K562 (cell line): ENCODE results near the gene C4orf36. TPM values are rescaled to one million over a fixed set of nuclear protein-coding genes. Genes with fewer than 3 reads are reported as not detected.

Source experiments
- ARID4B ChIP-seq: sonication (generic); formaldehyde crosslinking; IDR thresholded peaks from 2 replicates; pipeline ENCODE4 v1.8.0; 2022; ENCODE audit warnings: mild to moderate bottlenecking, missing genetic modification reagents
- CHD2 ChIP-seq: IDR thresholded peaks from 2 replicates; pipeline ENCODE4 v1.6.1; 2011; ENCODE audit warnings: low read depth, low read length
- CREM ChIP-seq: IDR thresholded peaks from 2 replicates; pipeline ENCODE4 v1.6.1; 2014; ENCODE audit warnings: antibody characterized with exemption, low read depth
- GMEB1 ChIP-seq: fragments of 250-450 bp; sonication (Bioruptor Pico); IDR thresholded peaks from 2 replicates; pipeline ENCODE4 v1.4.0; 2020; ENCODE audit warnings: mild to moderate bottlenecking
- HDAC1 ChIP-seq, 2 experiments: fragments of 450-650 bp; IDR thresholded peaks; 2 replicates each; pipeline ENCODE4 v1.6.1; 2016 to 2017; ENCODE audit warnings: inconsistent platforms in 1 of 2, mild to moderate bottlenecking in 1 of 2, moderate library complexity in 1 of 2
- HOMEZ ChIP-seq: fragments of 250-450 bp; sonication (Bioruptor Pico); IDR thresholded peaks from 2 replicates; pipeline ENCODE4 v1.4.0; 2020; ENCODE audit warnings: mild to moderate bottlenecking, moderate library complexity
- MECOM ChIP-seq: fragments of 250-450 bp; sonication (Bioruptor Pico); IDR thresholded peaks from 2 replicates; pipeline ENCODE4 v1.8.0; 2022; ENCODE audit warnings: inconsistent platforms
- PCBP1 ChIP-seq: fragments of 200-400 bp; formaldehyde crosslinking; IDR thresholded peaks from 2 replicates; pipeline ENCODE4 v1.6.1; 2018; ENCODE audit warnings: mild to moderate bottlenecking, low read depth, low read length; ENCODE audit not compliant: poor library complexity, severe bottlenecking
- POLR2A ChIP-seq: fragments of 450-650 bp; conservative IDR thresholded peaks from 2 replicates; pipeline ENCODE4 v1.6.1; 2016
- PRPF4 ChIP-seq: fragments of 200-400 bp; formaldehyde crosslinking; IDR thresholded peaks from one replicate; pipeline ENCODE4 v1.6.1; 2017; ENCODE audit warnings: low read length, low read depth, mild to moderate bottlenecking; ENCODE audit not compliant: insufficient read depth, poor library complexity, severe bottlenecking
- RCOR1 ChIP-seq, 2 experiments: IDR thresholded peaks; 2 replicates each; pipeline ENCODE4 v1.6.1; 2012; ENCODE audit warnings: low read depth in 2 of 2, low read length in 2 of 2, borderline replicate concordance in 1 of 2, improper control_type of control experiment in 1 of 2
- SAP30 ChIP-seq: fragments of 200-600 bp; sonication (generic); IDR thresholded peaks from 2 replicates; pipeline ENCODE4 v1.6.1; 2012; ENCODE audit warnings: borderline replicate concordance, low read depth, mild to moderate bottlenecking, moderate library complexity, low read length, control low read depth, inconsistent platforms; ENCODE audit not compliant: insufficient read depth, poor library complexity, severe bottlenecking
- SIN3B ChIP-seq: fragments of 450-650 bp; IDR thresholded peaks from 2 replicates; pipeline ENCODE4 v1.6.1; 2017; ENCODE audit warnings: low read depth, mild to moderate bottlenecking, moderate library complexity
- SP1 ChIP-seq: sonication (generic); formaldehyde crosslinking; IDR thresholded peaks from 2 replicates; pipeline ENCODE4 v1.8.1; 2022; ENCODE audit warnings: mild to moderate bottlenecking, missing genetic modification reagents
- SRSF9 ChIP-seq: fragments of 200-400 bp; formaldehyde crosslinking; IDR thresholded peaks from 2 replicates; pipeline ENCODE4 v1.6.1; 2017; ENCODE audit warnings: low read depth, low read length, borderline replicate concordance
- TFE3 ChIP-seq: fragments of 450-650 bp; formaldehyde crosslinking; IDR thresholded peaks from 2 replicates; pipeline ENCODE4 v1.4.0; 2020; ENCODE audit warnings: mild to moderate bottlenecking, mixed read lengths
- ZC3H4 ChIP-seq: sonication (generic); formaldehyde crosslinking; IDR thresholded peaks from 2 replicates; pipeline ENCODE4 v1.9.0; 2021; ENCODE audit warnings: missing genetic modification reagents, borderline replicate concordance
- ZNF239 ChIP-seq: fragments of 250-450 bp; sonication (Bioruptor Pico); IDR thresholded peaks from 2 replicates; pipeline ENCODE4 v1.4.0; 2020; ENCODE audit warnings: mild to moderate bottlenecking
- polyA plus RNA-seq, 8 experiments: library from polyadenylated mRNA; depleted of rRNA in 4 of 8; stranded (reverse) in 5 of 8; unstranded in 3 of 8; fragments of >200 nt; fragmentation: Nextera tagmentation in 2 of 8; fragmentation: Illumina TruSeq in 1 of 8; extraction: Ambion mirVana in 2 of 8; extraction: Trizol in 1 of 8; gene quantifications; 2 replicates each; pipeline versions ENCODE4 v1.2.1 to v1.2.3, GENCODE V29; 2011 to 2014; ENCODE audit warnings: inconsistent platforms in 1 of 8, missing spikeins in 1 of 8
- total RNA-seq, 7 experiments: library from RNA; depleted of rRNA in 6 of 7; stranded (reverse); fragments of >200 nt in 6 of 7; fragmentation: Illumina TruSeq in 2 of 7; extraction: Trizol in 2 of 7; gene quantifications; 2 replicates each; pipeline versions ENCODE4 v1.2.1 to v1.2.3, GENCODE V29; 2011 to 2021; ENCODE audit warnings: low replicate concordance in 1 of 7

Gene C4orf36
- total and polyA plus RNA-seq, 9 of the 15 experiments (the other 6 are each of a cell fraction or from before 2014, with no cell fraction given), result 0.14 to 0.45 (median 0.20) TPM; not detected in 5

GRCh38 chr4:86934771-86935565, 42.7 kb upstream of the C4orf36 start, which contains the start of gene AFF1 (continued):
- TF ChIP-seq SP1 (CRISPR knock-in tag), result peak; percentile 25
- 0 out of 4 replicates have a peak, but pooled peaks have one; percentile 12 to 45 for TF ChIP-seq RCOR1 (IDR thresholded peaks at IDR 0.05; ENCODE audit: borderline replicate concordance in 1 of 2, low read depth in 2 of 2, low read length in 2 of 2)
- no peak for TF ChIP-seq MECOM (CRISPR knock-in tag)
- peak; percentile 57; the same call in 1 of the 2 replicates for TF ChIP-seq GMEB1
- TF ChIP-seq HOMEZ (CRISPR knock-in tag), result no peak
- no peak for TF ChIP-seq SRSF9
- TF ChIP-seq SIN3B, result peak; percentile 29; the same call in 1 of the 2 replicates
- TF ChIP-seq HDAC1 (IDR thresholded peaks at IDR 0.05), result 0 out of 4 replicates have a peak, but pooled peaks of 1 of the 2 experiments have one; percentile 11
- no peak for TF ChIP-seq CHD2
- no peak for TF ChIP-seq PRPF4
- TF ChIP-seq ZNF239 (CRISPR knock-in tag), result no peak
- peak; percentile 74 for TF ChIP-seq CREM
- TF ChIP-seq POLR2A, result peak; percentile 57; the same call in 1 of the 2 replicates
- peak; percentile 65 for TF ChIP-seq SAP30
- TF ChIP-seq TFE3 (CRISPR knock-in tag), result no peak
- TF ChIP-seq ARID4B, result peak; percentile 71
- peak; percentile 79 for TF ChIP-seq PCBP1
- TF ChIP-seq ZC3H4 (CRISPR knock-in tag), result peak; percentile 88; the same call in 1 of the 2 replicates
